Endothelial cell of umbilical vein (primary cell): ENCODE data around the gene OR10H1. TPM values are rescaled to one million over a fixed set of nuclear protein-coding genes. Genes with fewer than 3 reads are reported as not detected.

Experiments
- BruUV-seq: library from RNA; stranded (reverse); fragments of 400-500 nt; replicated peaks from 2 replicates; lab custom pipeline; 2021; lab: Mats Ljungman, UMichigan
- CTCF ChIA-PET: fragments of 300-600, 350-600 bp; sonication (Branson Sonifier 250); formaldehyde crosslinking; loops from one replicate; lab custom pipeline; 2021; ENCODE audit warnings: antibody characterized with exemption, inconsistent platforms; lab: Charles Lee
- POLR2A ChIA-PET: fragments of 300-600, 350-600 bp; sonication (Branson Sonifier 250); formaldehyde crosslinking; loops from one replicate; lab custom pipeline; 2021; ENCODE audit warnings: antibody characterized with exemption, inconsistent platforms; lab: Charles Lee
- DNase-seq: peaks from one replicate; pipeline ENCODE4 v3.0.0-alpha.2; 2011; ENCODE audit warnings: low read depth, low spot score
- FAIRE-seq: peaks from 2 replicates; lab custom pipeline; 2011; peaks lifted over from hg19 to GRCh38; lab: Jason Lieb, UNC
- H2AFZ ChIP-seq: 2 replicates; pipeline ENCODE4 v1.6.0; 2012; ENCODE audit warnings: low read depth, low read length, control low read depth, inconsistent platforms
- H3K27ac ChIP-seq: 2 replicates; pipeline ENCODE4 v1.5.1; 2011; ENCODE audit warnings: low read depth, mild to moderate bottlenecking, control low read depth, low read length, moderate library complexity; ENCODE audit not compliant: insufficient read depth
- H3K27me3 ChIP-seq, 2 experiments: 2 replicates each; pipeline versions ENCODE4 v1.6.0 to v1.6.1; 2011; ENCODE audit warnings: low read length in 2 of 2, mixed read lengths in 1 of 2; ENCODE audit not compliant: control insufficient read depth in 2 of 2, insufficient read depth in 2 of 2
- H3K36me3 ChIP-seq, 2 experiments: 2 replicates in 1 of 2; 3 replicates in 1 of 2; pipeline ENCODE4 v1.5.1; 2011; ENCODE audit warnings: low read length in 2 of 2, mild to moderate bottlenecking in 1 of 2, moderate library complexity in 1 of 2; ENCODE audit not compliant: control insufficient read depth in 2 of 2, insufficient read depth in 2 of 2; ENCODE audit errors: extremely low read depth in 1 of 2
- H3K4me1 ChIP-seq: 3 replicates; pipeline ENCODE4 v1.5.1; 2011; ENCODE audit warnings: mild to moderate bottlenecking, low read length; ENCODE audit not compliant: control insufficient read depth, insufficient read depth; ENCODE audit errors: extremely low read depth
- H3K4me2 ChIP-seq: 2 replicates; pipeline ENCODE4 v1.6.1; 2011; ENCODE audit warnings: low read length, control low read depth, mixed read lengths; ENCODE audit not compliant: insufficient read depth
- H3K4me3 ChIP-seq, 3 experiments: fragments of 200-600 bp in 1 of 3; sonication (generic), shearing (Covaris generic) in 1 of 3; replicated peaks in 1 of 3; 2 replicates each; pipeline ENCODE4 v1.5.1; 2011 to 2016; ENCODE audit warnings: control low read depth in 3 of 3, low read length in 3 of 3, mild to moderate bottlenecking in 2 of 3, inconsistent platforms in 1 of 3, low read depth in 1 of 3, moderate library complexity in 1 of 3; ENCODE audit not compliant: insufficient read depth in 1 of 3
- H3K79me2 ChIP-seq: 2 replicates; pipeline ENCODE4 v1.6.0; 2012; ENCODE audit warnings: low read length, inconsistent platforms; ENCODE audit not compliant: control insufficient read depth, insufficient read depth
- H3K9ac ChIP-seq: replicated peaks from 2 replicates; pipeline ENCODE3; 2011; ENCODE audit warnings: low read length, control low read depth; ENCODE audit not compliant: insufficient read depth; ENCODE audit errors: extremely low read depth
- H3K9me1 ChIP-seq: replicated peaks from 3 replicates; pipeline ENCODE4 v1.6.0; 2011; ENCODE audit warnings: mild to moderate bottlenecking, low read length; ENCODE audit not compliant: control insufficient read depth, insufficient read depth; ENCODE audit errors: extremely low read depth
- H3K9me3 ChIP-seq: replicated peaks from 2 replicates; pipeline ENCODE4 v1.5.1; 2012; ENCODE audit warnings: low read length, inconsistent platforms; ENCODE audit not compliant: control insufficient read depth, insufficient read depth
- H4K20me1 ChIP-seq: replicated peaks from 2 replicates; pipeline ENCODE3; 2011; ENCODE audit warnings: mild to moderate bottlenecking, low read length; ENCODE audit not compliant: control insufficient read depth, insufficient read depth; ENCODE audit errors: extremely low read depth
- EZH2 ChIP-seq: IDR thresholded peaks from 2 replicates; pipeline ENCODE4 v1.6.1; 2012; ENCODE audit warnings: borderline replicate concordance, low read depth, mild to moderate bottlenecking, moderate library complexity, low read length, inconsistent platforms; ENCODE audit not compliant: severe bottlenecking
- FOS ChIP-seq: IDR thresholded peaks from 2 replicates; pipeline ENCODE4 v1.6.1; 2011; ENCODE audit warnings: mild to moderate bottlenecking, low read length, moderate library complexity, borderline replicate concordance; ENCODE audit not compliant: insufficient read depth
- GATA2 ChIP-seq: IDR thresholded peaks from 2 replicates; pipeline ENCODE4 v1.7.0; 2011; ENCODE audit warnings: low read depth, mild to moderate bottlenecking, moderate library complexity, mixed read lengths, low read length; ENCODE audit not compliant: insufficient read length, insufficient read depth
- JUN ChIP-seq: IDR thresholded peaks from 2 replicates; pipeline ENCODE4 v1.6.1; 2011; ENCODE audit warnings: borderline replicate concordance, low read depth; ENCODE audit not compliant: insufficient read length, insufficient read depth
- MYC ChIP-seq: IDR thresholded peaks from one replicate; pipeline ENCODE4 v1.6.1; 2011; ENCODE audit warnings: mild to moderate bottlenecking, low read depth, low read length
- POLR2A ChIP-seq: IDR thresholded peaks from 2 replicates; pipeline ENCODE4 v1.6.1; 2012; ENCODE audit warnings: low read depth, mild to moderate bottlenecking, control low read depth, low read length
- POLR2AphosphoS5 ChIP-seq: IDR thresholded peaks from 2 replicates; pipeline ENCODE4 v1.6.1; 2012; ENCODE audit warnings: low read depth, mild to moderate bottlenecking, control low read depth, low read length, moderate library complexity; ENCODE audit not compliant: insufficient read depth
- dilution Hi-C: fragments of 300-500 bp; cut with MboI; formaldehyde crosslinking; loops from one replicate; pipeline ENCODE4 v1.15.0; 2019; ENCODE audit warnings: low sequenced_read_pairs; ENCODE audit not compliant: extremely low pct_ligation_motif_present
- intact Hi-C: fragments of 100-400 bp; cut with micrococcal nuclease; formaldehyde crosslinking; loops from one replicate; pipeline ENCODE4 v1.10.0; 2022
- polyA plus RNA-seq, 4 experiments: library from polyadenylated mRNA; depleted of rRNA in 3 of 4; stranded (reverse) in 3 of 4; unstranded in 1 of 4; fragments of >200 nt; gene quantifications; 2 replicates each; pipeline versions ENCODE4 v1.2.1 to v1.2.3, GENCODE V29; 2011 to 2012; ENCODE audit warnings: missing spikeins in 1 of 4
- total RNA-seq: library from RNA; stranded (reverse); gene quantifications from 2 replicates; pipeline ENCODE4 v1.2.3, GENCODE V29; 2021
- TF ChIP-seq, protein P1 (sequence below): IDR thresholded peaks from 2 replicates; pipeline ENCODE4 v1.6.1; 2011; ENCODE audit not compliant: insufficient read depth, insufficient read length
- TF ChIP-seq, protein P2 (sequence below), 2 donors: IDR thresholded peaks; 1 replicate in 1 of 2; 2 replicates in 1 of 2; pipeline ENCODE4 v1.5.1; 2011; ENCODE audit warnings: low read length in 2 of 2, mild to moderate bottlenecking in 2 of 2, moderate library complexity in 2 of 2, control low read depth in 1 of 2, inconsistent platforms in 1 of 2, low read depth in 1 of 2; ENCODE audit not compliant: insufficient read depth in 1 of 2; ENCODE audit errors: extremely low read depth in 1 of 2

OR10H1 gene
- total and polyA plus RNA-seq, 2 donors (not counting 3 experiments of a cell fraction or from before 2014, with no cell fraction given): not detected

DNA sequence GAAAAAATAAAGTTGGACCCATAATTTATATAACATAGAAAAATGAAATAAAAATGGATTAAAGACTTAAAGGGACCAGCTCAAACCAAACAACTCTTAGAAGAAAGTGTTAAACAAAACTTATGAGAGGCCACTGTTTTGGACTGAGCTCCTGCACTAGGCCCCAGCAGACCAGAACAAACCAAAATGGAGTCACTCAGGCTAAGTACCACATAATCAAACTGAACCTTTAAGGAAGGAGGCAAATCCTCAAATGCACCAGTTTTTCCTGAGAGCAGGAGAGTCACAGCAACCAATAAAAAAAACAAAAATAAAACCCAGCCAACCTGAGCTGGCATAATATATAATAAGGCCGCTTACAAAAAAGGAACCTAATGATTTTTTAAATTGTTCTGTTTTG lies 10.3 kb upstream of the OR10H1 start:
- BruUV-seq: no TSS peak
- Histone ChIP-seq H3K79me2 (no peaks in the 10 kb centered on the region), H3K4me1 (no peaks in the 10 kb centered on the region), H3K4me3 (no peak overlapping the region), H4K20me1 (no peaks in the 10 kb centered on the region), H3K9me1 (no peaks in the 10 kb centered on the region), H3K27me3 (no peaks in the 10 kb centered on the region), H3K9ac (no peak overlapping the region), H2AFZ (no peak overlapping the region), H3K36me3 (no peaks in the 10 kb centered on the region), H3K4me2 (no peak overlapping the region), H3K9me3 (no peaks in the 10 kb centered on the region), H3K27ac (no peak overlapping the region)
- intact Hi-C loops (no loop called here), dilution Hi-C loops (no loop called here)
- FAIRE-seq (no peak), DNase-seq (no peak)
- ChIA-PET CTCF (no interaction called here), POLR2A (no interaction called here)
- TF ChIP-seq POLR2A (no peak), MYC (no peak), JUN (no peak), FOS (no peak), EZH2 (no peak), POLR2AphosphoS5 (no peak), GATA2 (no peak)
- TF ChIP-seq, protein P1, sequence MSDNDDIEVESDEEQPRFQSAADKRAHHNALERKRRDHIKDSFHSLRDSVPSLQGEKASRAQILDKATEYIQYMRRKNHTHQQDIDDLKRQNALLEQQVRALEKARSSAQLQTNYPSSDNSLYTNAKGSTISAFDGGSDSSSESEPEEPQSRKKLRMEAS: no peak
- TF ChIP-seq, protein P2, sequence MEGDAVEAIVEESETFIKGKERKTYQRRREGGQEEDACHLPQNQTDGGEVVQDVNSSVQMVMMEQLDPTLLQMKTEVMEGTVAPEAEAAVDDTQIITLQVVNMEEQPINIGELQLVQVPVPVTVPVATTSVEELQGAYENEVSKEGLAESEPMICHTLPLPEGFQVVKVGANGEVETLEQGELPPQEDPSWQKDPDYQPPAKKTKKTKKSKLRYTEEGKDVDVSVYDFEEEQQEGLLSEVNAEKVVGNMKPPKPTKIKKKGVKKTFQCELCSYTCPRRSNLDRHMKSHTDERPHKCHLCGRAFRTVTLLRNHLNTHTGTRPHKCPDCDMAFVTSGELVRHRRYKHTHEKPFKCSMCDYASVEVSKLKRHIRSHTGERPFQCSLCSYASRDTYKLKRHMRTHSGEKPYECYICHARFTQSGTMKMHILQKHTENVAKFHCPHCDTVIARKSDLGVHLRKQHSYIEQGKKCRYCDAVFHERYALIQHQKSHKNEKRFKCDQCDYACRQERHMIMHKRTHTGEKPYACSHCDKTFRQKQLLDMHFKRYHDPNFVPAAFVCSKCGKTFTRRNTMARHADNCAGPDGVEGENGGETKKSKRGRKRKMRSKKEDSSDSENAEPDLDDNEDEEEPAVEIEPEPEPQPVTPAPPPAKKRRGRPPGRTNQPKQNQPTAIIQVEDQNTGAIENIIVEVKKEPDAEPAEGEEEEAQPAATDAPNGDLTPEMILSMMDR (IDR thresholded peaks at IDR 0.05; ENCODE audit: extremely low read depth in 1 of 2, insufficient read depth in 1 of 2, low read depth in 1 of 2, low read length in 2 of 2): no peak
